Measurements from ENCODE around the gene E2F2. TPM values are rescaled to one million over a fixed set of nuclear protein-coding genes. Genes with fewer than 3 reads are reported as not detected.

E2F2 gene
- total RNA-seq, 1 donor: under 0.01 TPM

DNA sequence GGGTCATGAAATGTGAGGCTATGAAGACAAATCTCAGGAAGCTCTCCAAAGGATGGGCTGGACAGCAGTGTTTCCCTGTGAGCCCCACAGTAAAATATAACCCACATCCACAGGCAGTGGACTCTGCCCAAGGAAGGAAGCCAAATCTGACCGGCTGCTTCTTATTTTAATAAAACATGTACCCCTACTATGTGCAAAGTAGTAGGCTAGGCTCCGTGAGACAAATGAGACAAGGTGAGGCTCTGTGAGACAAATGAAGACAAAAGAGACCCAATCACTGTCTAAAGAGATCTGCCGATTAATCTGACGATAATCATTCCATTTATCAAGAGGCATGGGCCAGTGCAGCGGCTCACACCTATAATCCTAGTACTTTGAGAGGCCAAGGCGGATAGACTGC is 49.1 kb downstream of the E2F2 start:
- peaks cover 15% of the 10 kb centered on the region for H3K4me1 ChIP-seq (ENCODE audit: insufficient read depth, low read length)
- no peaks in the 10 kb centered on the region for H3K36me3 ChIP-seq (ENCODE audit: insufficient read depth, low read length)
- no peak overlapping the region for H3K4me2 ChIP-seq (ENCODE audit: insufficient read depth, low read length)
- H3K27me3 ChIP-seq (ENCODE audit: insufficient read depth, low read length): peaks cover 3% of the 10 kb centered on the region
- H3K9me3 ChIP-seq (ENCODE audit: low read depth, low read length): no peaks in the 10 kb centered on the region
- H3K27ac ChIP-seq (ENCODE audit: low read depth, low read length): no peak overlapping the region
- peak; percentile 80 for DNase-seq (ENCODE audit: insufficient read length, low spot score, missing footprints)
- no peak overlapping the region for H3K4me3 ChIP-seq (ENCODE audit: insufficient read depth, low read length)
- no peak overlapping the region for H2AFZ ChIP-seq (ENCODE audit: low read length)
- peaks cover 31% of the 10 kb centered on the region for H3K79me2 ChIP-seq (ENCODE audit: insufficient read depth, low read length)
- peaks cover 12% of the 10 kb centered on the region for H4K20me1 ChIP-seq (ENCODE audit: insufficient read depth, low read length)
- TF ChIP-seq, protein P1, sequence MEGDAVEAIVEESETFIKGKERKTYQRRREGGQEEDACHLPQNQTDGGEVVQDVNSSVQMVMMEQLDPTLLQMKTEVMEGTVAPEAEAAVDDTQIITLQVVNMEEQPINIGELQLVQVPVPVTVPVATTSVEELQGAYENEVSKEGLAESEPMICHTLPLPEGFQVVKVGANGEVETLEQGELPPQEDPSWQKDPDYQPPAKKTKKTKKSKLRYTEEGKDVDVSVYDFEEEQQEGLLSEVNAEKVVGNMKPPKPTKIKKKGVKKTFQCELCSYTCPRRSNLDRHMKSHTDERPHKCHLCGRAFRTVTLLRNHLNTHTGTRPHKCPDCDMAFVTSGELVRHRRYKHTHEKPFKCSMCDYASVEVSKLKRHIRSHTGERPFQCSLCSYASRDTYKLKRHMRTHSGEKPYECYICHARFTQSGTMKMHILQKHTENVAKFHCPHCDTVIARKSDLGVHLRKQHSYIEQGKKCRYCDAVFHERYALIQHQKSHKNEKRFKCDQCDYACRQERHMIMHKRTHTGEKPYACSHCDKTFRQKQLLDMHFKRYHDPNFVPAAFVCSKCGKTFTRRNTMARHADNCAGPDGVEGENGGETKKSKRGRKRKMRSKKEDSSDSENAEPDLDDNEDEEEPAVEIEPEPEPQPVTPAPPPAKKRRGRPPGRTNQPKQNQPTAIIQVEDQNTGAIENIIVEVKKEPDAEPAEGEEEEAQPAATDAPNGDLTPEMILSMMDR (IDR thresholded peaks at IDR 0.05; ENCODE audit: extremely low read depth, low read depth, low read length): no peak

DNA sequence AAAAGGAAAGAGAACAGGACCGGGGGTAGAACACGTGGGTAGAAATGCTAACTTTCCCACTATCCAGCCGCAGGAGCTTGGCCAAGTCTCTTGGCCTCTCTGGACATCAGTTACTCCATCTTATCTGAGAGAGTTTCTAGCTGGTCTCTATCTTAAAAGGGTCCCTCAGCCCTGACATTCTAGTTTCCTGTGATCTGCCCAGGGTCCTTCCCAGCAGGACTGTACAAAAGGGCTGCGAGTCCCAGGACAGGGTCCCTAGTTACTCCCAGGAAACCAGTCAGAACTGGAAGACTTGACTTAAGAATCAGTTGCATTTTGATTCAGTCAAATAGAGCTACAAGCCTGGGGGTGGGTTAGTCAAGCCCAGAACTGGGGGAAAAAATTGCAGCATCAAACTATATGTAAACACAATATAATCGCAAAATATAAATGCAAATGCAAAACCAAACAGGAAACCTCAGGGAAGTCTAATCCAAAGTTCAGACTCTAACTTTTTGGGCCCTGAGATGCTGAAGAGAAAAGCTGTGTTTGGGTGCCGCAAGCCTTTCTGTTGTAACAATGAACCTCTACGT is 49.9 kb downstream of the E2F2 start:
- peaks cover 17% of the 10 kb centered on the region for H4K20me1 ChIP-seq (ENCODE audit: insufficient read depth, low read length)
- H3K27me3 ChIP-seq (ENCODE audit: insufficient read depth, low read length): peaks cover 2% of the 10 kb centered on the region
- DNase-seq (ENCODE audit: insufficient read length, low spot score, missing footprints): no peak
- H3K4me1 ChIP-seq (ENCODE audit: insufficient read depth, low read length): peaks cover 19% of the 10 kb centered on the region
- H3K79me2 ChIP-seq (ENCODE audit: insufficient read depth, low read length): peaks cover 31% of the 10 kb centered on the region
- no peak overlapping the region for H2AFZ ChIP-seq (ENCODE audit: low read length)
- no peaks in the 10 kb centered on the region for H3K9me3 ChIP-seq (ENCODE audit: low read depth, low read length)
- no peak overlapping the region for H3K4me3 ChIP-seq (ENCODE audit: insufficient read depth, low read length)
- H3K27ac ChIP-seq (ENCODE audit: low read depth, low read length): no peak overlapping the region
- H3K4me2 ChIP-seq (ENCODE audit: insufficient read depth, low read length): no peak overlapping the region
- TF ChIP-seq, protein P1 (IDR thresholded peaks at IDR 0.05; ENCODE audit: extremely low read depth, low read depth, low read length): no peak
- no peaks in the 10 kb centered on the region for H3K36me3 ChIP-seq (ENCODE audit: insufficient read depth, low read length)

DNA sequence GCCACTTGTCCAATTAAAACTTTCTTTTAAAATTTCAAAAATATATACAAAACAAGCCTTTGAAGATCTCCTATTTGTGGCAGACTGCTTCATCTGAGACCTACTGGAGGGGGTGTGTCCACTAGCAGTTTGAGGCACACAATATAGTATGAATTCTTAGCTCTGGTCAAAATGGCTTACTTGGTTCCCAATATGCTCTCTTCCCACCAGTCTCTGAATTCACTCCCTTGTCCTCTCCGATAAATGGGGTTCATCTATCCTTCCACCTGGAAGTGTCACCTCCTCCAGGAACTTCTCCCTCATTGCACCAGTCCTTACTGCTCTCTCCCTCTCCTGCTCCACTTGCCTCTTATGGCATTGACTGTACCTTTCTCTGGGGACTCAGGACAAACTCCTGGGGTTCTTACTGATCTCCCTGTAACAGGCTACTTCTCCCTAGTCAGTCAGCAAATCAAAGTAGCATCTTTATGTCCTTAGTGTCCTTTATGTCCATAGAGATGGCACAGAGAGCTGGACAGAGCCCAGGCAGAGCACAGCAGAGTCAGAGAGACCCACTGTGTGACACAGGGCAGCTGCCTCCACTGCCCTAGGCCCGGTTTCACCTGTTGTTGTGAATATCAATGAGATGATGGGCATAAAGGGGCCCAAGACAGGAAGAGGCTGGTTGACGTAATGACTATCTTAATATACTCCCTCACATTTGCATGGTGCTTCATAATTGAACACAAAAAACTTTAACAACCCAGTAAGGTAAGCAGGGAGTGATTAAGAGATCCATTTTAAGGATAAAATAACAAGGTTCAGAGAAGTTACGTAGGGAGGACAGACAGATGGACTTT is 50.6 kb downstream of the E2F2 start:
- Histone ChIP-seq H4K20me1 (ENCODE audit: insufficient read depth, low read length) (peaks cover 17% of the 10 kb centered on the region), H3K27ac (ENCODE audit: low read depth, low read length) (no peak overlapping the region), H3K27me3 (ENCODE audit: insufficient read depth, low read length) (no peaks in the 10 kb centered on the region), H3K36me3 (ENCODE audit: insufficient read depth, low read length) (no peaks in the 10 kb centered on the region), H3K4me2 (ENCODE audit: insufficient read depth, low read length) (no peak overlapping the region), H2AFZ (ENCODE audit: low read length) (no peak overlapping the region), H3K4me1 (ENCODE audit: insufficient read depth, low read length) (peaks cover 22% of the 10 kb centered on the region), H3K4me3 (ENCODE audit: insufficient read depth, low read length) (no peak overlapping the region), H3K9me3 (ENCODE audit: low read depth, low read length) (no peaks in the 10 kb centered on the region), H3K79me2 (ENCODE audit: insufficient read depth, low read length) (peaks cover 31% of the 10 kb centered on the region)
- TF ChIP-seq, protein P1 (IDR thresholded peaks at IDR 0.05; ENCODE audit: extremely low read depth, low read depth, low read length): no peak
- DNase-seq (ENCODE audit: insufficient read length, low spot score, missing footprints): no peak

DNA sequence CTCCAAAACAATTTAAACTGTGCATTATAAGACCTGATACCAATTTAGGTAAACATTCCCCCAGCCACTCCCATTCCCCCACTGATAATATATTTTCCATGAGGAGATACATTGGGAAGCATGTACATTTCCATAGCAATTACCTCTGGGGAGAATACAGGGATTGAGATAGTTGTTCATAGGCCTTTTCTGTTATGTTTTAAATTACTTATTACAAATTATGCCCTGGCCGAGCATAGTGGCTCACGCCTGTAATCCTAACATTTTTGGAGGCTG is 51.4 kb downstream of the E2F2 start:
- H3K4me3 ChIP-seq (ENCODE audit: insufficient read depth, low read length): no peak overlapping the region
- no peak for DNase-seq (ENCODE audit: insufficient read length, low spot score, missing footprints)
- no peak overlapping the region for H3K4me2 ChIP-seq (ENCODE audit: insufficient read depth, low read length)
- peaks cover 25% of the 10 kb centered on the region for H3K4me1 ChIP-seq (ENCODE audit: insufficient read depth, low read length)
- no peaks in the 10 kb centered on the region for H3K9me3 ChIP-seq (ENCODE audit: low read depth, low read length)
- H3K27me3 ChIP-seq (ENCODE audit: insufficient read depth, low read length): no peaks in the 10 kb centered on the region
- no peak overlapping the region for H2AFZ ChIP-seq (ENCODE audit: low read length)
- peaks cover 20% of the 10 kb centered on the region for H4K20me1 ChIP-seq (ENCODE audit: insufficient read depth, low read length)
- no peaks in the 10 kb centered on the region for H3K36me3 ChIP-seq (ENCODE audit: insufficient read depth, low read length)
- TF ChIP-seq, protein P1 (IDR thresholded peaks at IDR 0.05; ENCODE audit: extremely low read depth, low read depth, low read length): no peak
- peak overlapping the region; percentile 48 for H3K27ac ChIP-seq (ENCODE audit: low read depth, low read length)
- H3K79me2 ChIP-seq (ENCODE audit: insufficient read depth, low read length): peaks cover 31% of the 10 kb centered on the region

Measured in osteoblast (primary cell).